PC-9 (cell line): Measurements from ENCODE around the gene COL5A1. TPM values are rescaled to one million over a fixed set of nuclear protein-coding genes. Genes with fewer than 3 reads are reported as not detected.

Experiments used
- BruUV-seq: library from RNA; stranded (reverse); fragments of 400-500 nt; replicated peaks from 2 replicates; lab custom pipeline; 2021; lab: Mats Ljungman, UMichigan
- CTCF ChIA-PET: fragments of 300-600 bp; sonication (Branson Sonifier 250); formaldehyde crosslinking; loops from one replicate; lab custom pipeline; 2022; ENCODE audit warnings: antibody characterized with exemption; lab: Charles Lee
- POLR2A ChIA-PET: fragments of 300-600 bp; sonication (Branson Sonifier 250); formaldehyde crosslinking; loops from one replicate; lab custom pipeline; 2022; ENCODE audit warnings: antibody characterized with exemption; ENCODE audit not compliant: unreplicated experiment; lab: Charles Lee
- DNase-seq, 2 experiments: peaks; one replicate each; pipeline versions ENCODE4 v3.0.0 to v3.0.0-alpha.2; 2015 to 2022; ENCODE audit warnings: mixed read lengths in 1 of 2
- H2AFZ ChIP-seq: fragments of 200-600 bp; sonication (generic); 2 replicates; pipeline ENCODE4 v1.8.1; 2017; ENCODE audit warnings: antibody characterized with exemption
- H3F3A ChIP-seq: fragments of 200-600 bp; sonication (generic); 2 replicates; pipeline ENCODE4 v1.8.1; 2017; ENCODE audit warnings: antibody characterized with exemption, mild to moderate bottlenecking, low read depth; ENCODE audit not compliant: insufficient read depth
- H3K27ac ChIP-seq: fragments of 200-600 bp; sonication (generic); 2 replicates; pipeline ENCODE4 v1.6.1; 2016; ENCODE audit warnings: mixed run types
- H3K27me3 ChIP-seq: fragments of 200-600 bp; sonication (generic); 2 replicates; pipeline ENCODE4 v1.6.1; 2016; ENCODE audit warnings: low read depth, mixed run types; ENCODE audit not compliant: insufficient read depth
- H3K36me3 ChIP-seq: fragments of 200-600 bp; sonication (generic); 2 replicates; pipeline ENCODE4 v1.6.1; 2016; ENCODE audit warnings: low read depth, mixed run types
- H3K4me1 ChIP-seq: fragments of 200-600 bp; sonication (generic); replicated peaks from 2 replicates; pipeline ENCODE4 v1.6.1; 2016; ENCODE audit warnings: mixed run types; ENCODE audit not compliant: insufficient read depth
- H3K4me2 ChIP-seq: fragments of 200-600 bp; sonication (generic); 2 replicates; pipeline ENCODE4 v1.6.1; 2017; ENCODE audit warnings: mixed run types
- H3K4me3 ChIP-seq: fragments of 200-600 bp; sonication (generic); 2 replicates; pipeline ENCODE4 v1.6.1; 2016; ENCODE audit warnings: mixed run types
- H3K79me2 ChIP-seq: fragments of 200-600 bp; sonication (generic); 2 replicates; pipeline ENCODE4 v1.6.1; 2017; ENCODE audit warnings: low read depth, mixed run types
- H3K9me2 ChIP-seq: fragments of 200-600 bp; sonication (generic); 2 replicates; pipeline ENCODE4 v1.8.1; 2017; ENCODE audit warnings: mild to moderate bottlenecking; ENCODE audit not compliant: insufficient read depth
- H3K9me3 ChIP-seq: fragments of 200-600 bp; sonication (generic); 2 replicates; pipeline ENCODE4 v1.8.1; 2016; ENCODE audit warnings: low read depth; ENCODE audit not compliant: insufficient read depth
- H4K20me1 ChIP-seq: fragments of 200-600 bp; sonication (generic); 2 replicates; pipeline ENCODE4 v1.8.1; 2017; ENCODE audit not compliant: insufficient read depth
- EZH2 ChIP-seq: fragments of 200-600 bp; sonication (generic); IDR thresholded peaks from 2 replicates; pipeline ENCODE4 v1.8.0; 2017; ENCODE audit warnings: antibody characterized with exemption, low read depth
- intact Hi-C: fragments of 100-400 bp; cut with micrococcal nuclease; formaldehyde crosslinking; loops from one replicate; pipeline ENCODE4 v1.10.0; 2022; ENCODE audit not compliant: unreplicated experiment
- total RNA-seq: library from RNA; stranded (reverse); gene quantifications from 2 replicates; pipeline ENCODE4 v1.2.3, GENCODE V29; 2021
- TF ChIP-seq, protein P1 (sequence below): fragments of 200-600 bp; sonication (generic); conservative IDR thresholded peaks from 2 replicates; pipeline ENCODE4 v1.6.1; 2017; ENCODE audit warnings: mixed run types, antibody characterized with exemption, mild to moderate bottlenecking, moderate library complexity

The COL5A1 gene
- total RNA-seq, 1 experiment from 2014 or later, result 15.2 TPM

DNA sequence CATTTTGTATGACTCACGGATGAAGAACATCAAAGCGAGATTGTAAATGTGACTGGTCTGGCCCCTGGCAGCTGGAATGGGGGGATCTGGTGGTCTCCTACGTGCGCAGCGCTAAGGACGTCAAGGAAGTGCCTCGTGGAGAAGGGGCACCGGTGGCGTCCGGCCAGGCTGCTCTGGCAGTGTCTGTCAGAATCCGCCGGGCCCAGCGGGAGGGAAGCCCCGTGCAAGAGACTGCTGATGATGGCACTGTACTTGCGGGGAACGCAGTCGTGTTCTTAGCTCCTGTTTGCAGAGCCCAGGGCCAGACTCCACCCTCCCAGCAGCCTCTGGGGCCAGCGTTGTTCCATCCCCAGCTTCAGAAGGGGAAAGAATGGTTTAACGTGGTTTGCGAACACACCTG is 75.5 kb downstream of the COL5A1 start:
- Histone ChIP-seq H2AFZ (no peak overlapping the region), H3K4me3 (no peak overlapping the region), H3K79me2 (no peaks in the 10 kb centered on the region), H3K27ac (no peak overlapping the region), H3K36me3 (no peaks in the 10 kb centered on the region), H4K20me1 (no peaks in the 10 kb centered on the region), H3F3A (no peaks in the 10 kb centered on the region), H3K9me2 (no peaks in the 10 kb centered on the region), H3K4me1 (no peaks in the 10 kb centered on the region), H3K9me3 (no peaks in the 10 kb centered on the region), H3K4me2 (no peak overlapping the region), H3K27me3 (peaks cover 60% of the 10 kb centered on the region)
- intact Hi-C loops, result no loop called here
- no peak for DNase-seq
- no TSS peak for BruUV-seq
- ChIA-PET POLR2A (no interaction called here), CTCF (interaction anchor here (0.6 kb wide), 1 partner anchor 26 kb away, joined by 4 read pairs; no protein-coding TSS in a partner anchor)
- TF ChIP-seq EZH2, result no peak
- TF ChIP-seq, protein P1, sequence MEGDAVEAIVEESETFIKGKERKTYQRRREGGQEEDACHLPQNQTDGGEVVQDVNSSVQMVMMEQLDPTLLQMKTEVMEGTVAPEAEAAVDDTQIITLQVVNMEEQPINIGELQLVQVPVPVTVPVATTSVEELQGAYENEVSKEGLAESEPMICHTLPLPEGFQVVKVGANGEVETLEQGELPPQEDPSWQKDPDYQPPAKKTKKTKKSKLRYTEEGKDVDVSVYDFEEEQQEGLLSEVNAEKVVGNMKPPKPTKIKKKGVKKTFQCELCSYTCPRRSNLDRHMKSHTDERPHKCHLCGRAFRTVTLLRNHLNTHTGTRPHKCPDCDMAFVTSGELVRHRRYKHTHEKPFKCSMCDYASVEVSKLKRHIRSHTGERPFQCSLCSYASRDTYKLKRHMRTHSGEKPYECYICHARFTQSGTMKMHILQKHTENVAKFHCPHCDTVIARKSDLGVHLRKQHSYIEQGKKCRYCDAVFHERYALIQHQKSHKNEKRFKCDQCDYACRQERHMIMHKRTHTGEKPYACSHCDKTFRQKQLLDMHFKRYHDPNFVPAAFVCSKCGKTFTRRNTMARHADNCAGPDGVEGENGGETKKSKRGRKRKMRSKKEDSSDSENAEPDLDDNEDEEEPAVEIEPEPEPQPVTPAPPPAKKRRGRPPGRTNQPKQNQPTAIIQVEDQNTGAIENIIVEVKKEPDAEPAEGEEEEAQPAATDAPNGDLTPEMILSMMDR, result no peak

GRCh38 chr9:134717924-134718645 is 76.5 kb downstream of the COL5A1 start:
- Histone ChIP-seq H3K9me3 (no peaks in the 10 kb centered on the region), H3F3A (no peaks in the 10 kb centered on the region), H3K36me3 (no peaks in the 10 kb centered on the region), H2AFZ (no peak overlapping the region), H3K9me2 (no peaks in the 10 kb centered on the region), H3K79me2 (no peaks in the 10 kb centered on the region), H3K27ac (no peak overlapping the region), H3K4me3 (no peak overlapping the region), H3K4me1 (no peaks in the 10 kb centered on the region), H4K20me1 (no peaks in the 10 kb centered on the region), H3K27me3 (peaks cover 70% of the 10 kb centered on the region), H3K4me2 (no peak overlapping the region)
- intact Hi-C loops, result no loop called here
- TF ChIP-seq EZH2, result no peak
- TF ChIP-seq, protein P1, result no peak
- CTCF ChIA-PET, result no interaction called here
- POLR2A ChIA-PET, result no interaction called here
- BruUV-seq, result no TSS peak
- no peak for DNase-seq

- Histone ChIP-seq H4K20me1 (no peaks in the 10 kb centered on the region), H3K9me2 (no peaks in the 10 kb centered on the region), H3K4me2 (no peak overlapping the region), H3K79me2 (no peaks in the 10 kb centered on the region), H3F3A (no peaks in the 10 kb centered on the region), H3K4me3 (no peak overlapping the region), H3K4me1 (no peaks in the 10 kb centered on the region), H3K9me3 (no peaks in the 10 kb centered on the region), H3K36me3 (no peaks in the 10 kb centered on the region), H2AFZ (no peak overlapping the region), H3K27me3 (peaks cover 83% of the 10 kb centered on the region), H3K27ac (no peak overlapping the region)
- DNase-seq, result no peak
- ChIA-PET CTCF (no interaction called here), POLR2A (no interaction called here)
- TF ChIP-seq, protein P1, result no peak
- no peak for TF ChIP-seq EZH2
- BruUV-seq, result no TSS peak
- intact Hi-C loops, result no loop called here
Measured at GRCh38 chr9:134719331-134719730, 77.7 kb downstream of the COL5A1 start.
